Left lung (tissue), 10 donors: Measurements from ENCODE around the gene P3H2. TPM values are rescaled to one million over a fixed set of nuclear protein-coding genes. Genes with fewer than 3 reads are reported as not detected.

ENCODE experiments used
- ATAC-seq: fragments of 200-7000 bp; cut with Tn5 transposase; one replicate; pipeline ENCODE4 v1.9.1; 2020; ENCODE audit warnings: moderate library complexity
- DNase-seq, 4 donors: peaks; one replicate each; pipeline ENCODE4 v3.0.0-alpha.2; 2013 to 2020
- H3K27ac ChIP-seq, 2 donors: fragments of 200-600 bp; sonication (generic) in 1 of 2; one replicate each; pipeline versions ENCODE4 v1.5.0 to v1.8.0; 2020 to 2021
- H3K27me3 ChIP-seq, 2 donors: fragments of 200-600 bp; sonication (generic) in 1 of 2; one replicate each; pipeline versions ENCODE4 v1.5.0 to v1.8.0; 2020 to 2021
- H3K36me3 ChIP-seq, 2 donors: fragments of 200-600 bp; sonication (generic) in 1 of 2; one replicate each; pipeline versions ENCODE4 v1.5.0 to v1.8.0; 2020 to 2021
- H3K4me1 ChIP-seq, 2 donors: fragments of 200-600 bp; one replicate each; pipeline ENCODE4 v1.8.0; 2021
- H3K4me3 ChIP-seq, 2 donors: fragments of 200-600 bp; sonication (generic) in 1 of 2; one replicate each; pipeline versions ENCODE4 v1.5.0 to v1.8.0; 2020 to 2021; ENCODE audit warnings: mild to moderate bottlenecking in 1 of 2
- H3K9me3 ChIP-seq, 2 donors: fragments of 200-600 bp; sonication (generic) in 1 of 2; one replicate each; pipeline versions ENCODE4 v1.5.0 to v1.8.0; 2020 to 2021
- intact Hi-C, 2 donors: fragments of 100-400 bp; cut with DNase I; formaldehyde crosslinking; loops; one replicate each; pipeline versions ENCODE4 v1.11.2 to v1.14.2; 2022
- polyA plus RNA-seq, 6 donors: library from polyadenylated mRNA; unstranded; fragments of 120-200 nt; gene quantifications; one replicate each; pipeline ENCODE4 v1.2.1, GENCODE V29; 2013; ENCODE audit not compliant: insufficient read length in 6 of 6
- total RNA-seq, 2 donors: library from RNA; stranded (reverse); fragmentation: NEBNext Ultra II Directional; extraction: Animal tissue kit (Norgen Biotek cat#: 25700); gene quantifications; one replicate each; pipeline ENCODE4 v1.2.1, GENCODE V29; 2021
- TF ChIP-seq, protein P1 (sequence below), 2 donors: fragments of 200-600 bp; sonication (generic) in 1 of 2; IDR thresholded peaks; one replicate each; pipeline versions ENCODE4 v1.5.0 to v1.8.0; 2021; ENCODE audit warnings: antibody characterized with exemption in 2 of 2
- donor health status: DM: no; HTN: yes; CAD: no.
- donor health status: DM: no; HTN: no; CAD: no.

P3H2 gene
- total and polyA plus RNA-seq, 8 donors, result 29.1 to 50.7 (median 36.1) TPM

DNA sequence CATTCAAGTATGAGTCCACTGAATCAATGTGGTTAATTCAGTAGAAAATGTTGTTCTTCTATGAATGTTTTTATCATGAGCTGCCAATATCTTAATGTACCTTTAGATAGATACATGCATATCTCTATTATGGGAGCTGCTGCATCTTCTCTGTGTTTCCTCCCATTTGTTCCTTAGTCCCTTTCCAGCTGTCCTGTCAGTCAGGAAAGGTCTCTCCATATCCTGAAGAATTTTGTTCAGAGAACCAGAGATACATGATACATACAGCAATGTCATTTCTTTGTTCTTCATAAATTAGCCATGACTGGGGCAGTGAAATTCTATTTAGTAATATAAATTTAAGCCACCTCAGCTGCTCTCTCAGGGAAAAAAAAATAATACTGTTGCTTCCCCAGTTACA lies 103.7 kb downstream of the P3H2 start:
- Histone ChIP-seq H3K4me3 (no peak overlapping the region), H3K9me3 (no peaks in the 10 kb centered on the region), H3K27ac (no peak overlapping the region), H3K4me1 (no peaks in the 10 kb centered on the region), H3K36me3 (no peaks in the 10 kb centered on the region), H3K27me3 (peaks cover 0 to 4% of the 10 kb centered on the region in 2 donors)
- DNase-seq (no peak), ATAC-seq (no peak)
- intact Hi-C loops, result no loop called here
- TF ChIP-seq, protein P1, sequence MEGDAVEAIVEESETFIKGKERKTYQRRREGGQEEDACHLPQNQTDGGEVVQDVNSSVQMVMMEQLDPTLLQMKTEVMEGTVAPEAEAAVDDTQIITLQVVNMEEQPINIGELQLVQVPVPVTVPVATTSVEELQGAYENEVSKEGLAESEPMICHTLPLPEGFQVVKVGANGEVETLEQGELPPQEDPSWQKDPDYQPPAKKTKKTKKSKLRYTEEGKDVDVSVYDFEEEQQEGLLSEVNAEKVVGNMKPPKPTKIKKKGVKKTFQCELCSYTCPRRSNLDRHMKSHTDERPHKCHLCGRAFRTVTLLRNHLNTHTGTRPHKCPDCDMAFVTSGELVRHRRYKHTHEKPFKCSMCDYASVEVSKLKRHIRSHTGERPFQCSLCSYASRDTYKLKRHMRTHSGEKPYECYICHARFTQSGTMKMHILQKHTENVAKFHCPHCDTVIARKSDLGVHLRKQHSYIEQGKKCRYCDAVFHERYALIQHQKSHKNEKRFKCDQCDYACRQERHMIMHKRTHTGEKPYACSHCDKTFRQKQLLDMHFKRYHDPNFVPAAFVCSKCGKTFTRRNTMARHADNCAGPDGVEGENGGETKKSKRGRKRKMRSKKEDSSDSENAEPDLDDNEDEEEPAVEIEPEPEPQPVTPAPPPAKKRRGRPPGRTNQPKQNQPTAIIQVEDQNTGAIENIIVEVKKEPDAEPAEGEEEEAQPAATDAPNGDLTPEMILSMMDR (IDR thresholded peaks at IDR 0.05), result no peak

DNA sequence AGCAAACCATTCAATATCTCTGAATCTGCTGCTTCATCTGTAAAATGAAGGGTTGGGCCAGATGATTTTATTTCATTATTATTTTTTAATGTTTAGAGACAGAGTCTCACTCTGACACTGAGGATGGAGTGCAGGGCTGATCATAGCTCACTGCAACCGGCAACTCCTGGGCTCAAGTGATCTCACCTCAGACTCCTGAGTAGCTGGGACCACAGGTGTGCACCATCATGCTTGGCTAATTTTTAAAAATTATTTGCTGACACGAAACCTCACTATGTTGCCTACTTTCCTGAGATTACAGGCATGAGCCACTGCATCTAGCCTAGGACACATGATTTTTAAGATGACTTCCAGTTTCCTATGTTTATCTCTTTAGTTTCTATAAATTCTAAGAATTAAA lies 105.8 kb downstream of the P3H2 start:
- ATAC-seq (no peak), DNase-seq (no peak)
- peaks cover 0 to 4% of the 10 kb centered on the region in 2 donors for H3K27me3 ChIP-seq
- H3K4me1 ChIP-seq, result no peaks in the 10 kb centered on the region
- H3K36me3 ChIP-seq, result no peaks in the 10 kb centered on the region
- no peak overlapping the region for H3K27ac ChIP-seq
- intact Hi-C loops, result no loop called here
- H3K9me3 ChIP-seq, result no peaks in the 10 kb centered on the region
- TF ChIP-seq, protein P1 (IDR thresholded peaks at IDR 0.05), result no peak
- no peak overlapping the region for H3K4me3 ChIP-seq

DNA sequence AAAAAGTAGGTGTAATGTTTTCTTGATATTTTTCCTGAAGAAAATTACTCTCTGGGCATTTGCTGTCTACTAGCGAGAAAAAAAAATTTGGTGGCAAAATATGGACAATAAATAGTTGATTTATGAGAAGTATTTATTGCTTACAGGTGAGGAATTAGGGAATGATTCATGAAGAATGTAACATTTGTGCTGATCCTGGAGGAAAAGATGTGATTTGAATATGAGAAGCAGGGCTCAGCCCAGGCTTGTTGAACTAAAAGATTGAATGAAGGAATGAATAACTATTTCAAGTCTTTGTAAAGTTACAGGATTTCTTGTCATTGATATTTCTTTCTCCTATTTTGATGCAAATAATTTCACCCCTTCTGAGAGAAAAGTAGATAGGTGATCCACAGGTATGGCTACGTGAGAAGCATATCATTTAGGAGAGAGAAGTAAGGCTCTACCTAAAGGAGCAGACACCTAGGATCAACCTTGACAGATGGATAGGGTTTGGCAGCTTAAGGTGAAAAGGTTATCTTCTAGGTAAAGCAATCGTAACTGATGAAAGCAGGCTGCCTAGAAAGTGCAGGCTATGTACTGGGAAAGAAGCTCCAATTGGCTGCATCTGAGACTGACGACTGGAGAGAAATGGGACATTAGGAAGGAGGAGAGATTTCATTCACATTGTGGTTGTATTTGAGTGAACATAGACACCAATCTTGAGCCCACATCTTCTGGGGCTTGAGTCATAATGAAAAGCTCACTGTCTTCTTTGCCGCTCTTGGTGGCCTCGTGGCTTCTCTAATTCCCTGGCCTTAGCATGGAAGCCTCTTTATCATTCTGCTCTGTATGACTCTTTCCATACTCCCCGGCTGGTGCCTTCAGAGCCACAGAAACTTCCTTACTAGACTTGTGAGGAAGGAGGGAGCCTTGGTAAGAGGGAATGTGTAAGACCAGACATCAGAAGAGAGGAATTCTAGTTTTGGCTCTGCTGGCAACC lies 106.5 kb downstream of the P3H2 start:
- DNase-seq (no peak), ATAC-seq (no peak)
- H3K9me3 ChIP-seq, result no peaks in the 10 kb centered on the region
- no peak overlapping the region for H3K27ac ChIP-seq
- H3K36me3 ChIP-seq, result no peaks in the 10 kb centered on the region
- H3K4me1 ChIP-seq, result no peaks in the 10 kb centered on the region
- TF ChIP-seq, protein P1 (IDR thresholded peaks at IDR 0.05), result no peak
- no peak overlapping the region for H3K4me3 ChIP-seq
- H3K27me3 ChIP-seq, result peaks cover 0 to 4% of the 10 kb centered on the region in 2 donors
- intact Hi-C loops, result no loop called here

DNA sequence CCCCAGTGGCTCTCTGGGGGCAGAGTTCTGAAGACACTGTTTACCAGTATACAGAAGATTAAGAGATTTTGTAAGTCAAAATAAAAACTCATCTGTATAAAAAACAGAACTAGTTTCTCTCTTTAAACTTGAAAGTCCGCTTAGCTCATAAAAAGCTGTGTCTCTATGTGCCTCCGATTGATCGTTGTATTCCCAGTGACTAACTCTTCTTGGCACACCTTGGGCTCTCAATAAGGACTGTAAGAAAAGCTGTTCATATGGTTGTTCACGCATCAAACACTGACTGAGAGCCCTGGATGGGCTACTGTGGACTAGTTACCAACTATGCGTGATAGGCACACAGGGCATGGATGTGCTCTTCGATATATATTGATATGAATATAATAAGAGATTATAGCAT lies 107.9 kb downstream of the P3H2 start:
- no peak for ATAC-seq
- intact Hi-C loops, result no loop called here
- TF ChIP-seq, protein P1 (IDR thresholded peaks at IDR 0.05), result no peak

DNA sequence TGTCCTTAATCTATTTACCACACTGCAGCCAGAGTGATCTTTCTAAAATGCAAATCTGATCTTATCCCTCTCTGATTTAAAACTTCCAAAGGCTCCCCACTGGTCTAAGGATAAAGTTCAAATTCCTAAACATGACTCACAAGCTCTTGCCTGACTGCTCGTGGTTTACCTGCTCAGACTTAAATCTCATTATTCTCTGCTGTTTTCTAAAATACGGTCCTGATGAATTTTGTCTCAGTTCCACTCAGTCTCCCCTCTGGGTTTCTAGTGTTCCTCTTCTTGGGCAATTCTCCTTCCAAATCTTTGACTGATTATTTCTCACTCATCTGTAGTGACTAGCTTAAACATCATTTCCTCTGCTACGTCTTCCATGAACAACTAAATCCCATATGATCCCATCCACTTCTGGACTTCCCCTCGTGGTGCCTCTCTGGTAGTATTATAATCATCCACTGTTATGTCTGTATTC lies 108.3 kb downstream of the P3H2 start:
- TF ChIP-seq, protein P1 (IDR thresholded peaks at IDR 0.05), result no peak
- no peaks in the 10 kb centered on the region for H3K4me1 ChIP-seq
- DNase-seq, result no peak
- H3K36me3 ChIP-seq, result no peaks in the 10 kb centered on the region
- H3K4me3 ChIP-seq, result no peak overlapping the region
- intact Hi-C loops, result no loop called here
- peaks cover 0 to 4% of the 10 kb centered on the region in 2 donors for H3K27me3 ChIP-seq
- no peaks in the 10 kb centered on the region for H3K9me3 ChIP-seq
- ATAC-seq, result peak; percentile 80
- no peak overlapping the region for H3K27ac ChIP-seq

More for the DNA sequence above, 107.9 kb downstream of the P3H2 start:
- H3K27me3 ChIP-seq, result peaks cover 0 to 4% of the 10 kb centered on the region in 2 donors
- no peak overlapping the region for H3K4me3 ChIP-seq
- no peaks in the 10 kb centered on the region for H3K4me1 ChIP-seq
- no peaks in the 10 kb centered on the region for H3K9me3 ChIP-seq
- H3K27ac ChIP-seq, result no peak overlapping the region
- no peaks in the 10 kb centered on the region for H3K36me3 ChIP-seq
- no peak for DNase-seq
